Measurements from ENCODE around the gene ZNF30.

- TF ChIP-seq CTCF (conservative IDR thresholded peaks at IDR 0.05 in 1 of 2, IDR thresholded peaks at IDR 0.05 in 1 of 2; ENCODE audit: low read depth in 1 of 2, low read length in 2 of 2) (no peak), EZH2 (IDR thresholded peaks at IDR 0.05; ENCODE audit: low read length, missing control alignments) (no peak)
These were observed 21.8 kb upstream of the ZNF30 start for GRCh38 chr19:34904664-34905527.
